HTERT RPE-1 (cell line): ENCODE measurements around the gene STOX2.
"Not testable (repeated sequence)": the region's sequence is repeated elsewhere in the genome, so short reads cannot be mapped to it uniquely, and the experiment has no call there.

ENCODE experiments used
- in situ Hi-C: fragments of 300-500 bp; cut with MboI; formaldehyde crosslinking; loops from 4 replicates; pipeline ENCODE4 v1.14.3; 2020; ENCODE audit warnings: low sequenced_read_pairs

The STOX2 gene

GRCh38 chr4:183934761-183935160 lies 29.7 kb downstream of the STOX2 start:
- in situ Hi-C loops, result no loop called here

DNA sequence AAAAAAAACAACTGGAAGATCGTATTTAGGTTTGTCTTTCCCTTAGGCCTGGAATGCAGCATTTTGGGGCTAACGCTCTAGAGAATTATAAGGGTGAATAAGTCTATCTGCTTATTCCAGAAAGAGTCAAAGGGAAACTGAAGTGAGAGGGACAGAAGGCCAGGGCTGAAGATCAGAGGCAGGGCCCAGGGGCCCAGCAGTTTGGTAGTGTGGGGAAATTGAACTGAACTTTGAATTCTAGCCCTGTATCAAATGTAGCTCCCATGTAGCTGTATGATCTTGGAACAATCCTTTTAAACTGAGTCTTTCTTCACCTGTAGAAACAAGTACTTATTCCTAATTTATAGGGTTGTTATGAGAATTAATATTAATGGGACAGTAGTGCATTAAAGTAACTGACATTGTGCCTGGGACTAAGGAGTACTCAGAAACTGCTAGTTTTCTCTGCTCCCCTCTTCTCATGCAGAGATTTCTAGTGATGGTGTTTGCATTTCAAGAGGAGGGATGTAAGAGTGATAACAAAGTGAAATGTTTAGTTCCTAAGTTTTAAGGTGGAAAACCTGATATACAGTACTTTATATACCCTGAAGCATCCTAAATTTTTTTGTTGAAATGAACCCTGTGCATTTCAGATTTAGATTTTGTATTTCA lies 30.4 kb downstream of the STOX2 start:
- in situ Hi-C loops, result no loop called here

GRCh38 chr4:183936047-183936446 lies 30.9 kb downstream of the STOX2 start:
- in situ Hi-C loops, result no loop called here

DNA sequence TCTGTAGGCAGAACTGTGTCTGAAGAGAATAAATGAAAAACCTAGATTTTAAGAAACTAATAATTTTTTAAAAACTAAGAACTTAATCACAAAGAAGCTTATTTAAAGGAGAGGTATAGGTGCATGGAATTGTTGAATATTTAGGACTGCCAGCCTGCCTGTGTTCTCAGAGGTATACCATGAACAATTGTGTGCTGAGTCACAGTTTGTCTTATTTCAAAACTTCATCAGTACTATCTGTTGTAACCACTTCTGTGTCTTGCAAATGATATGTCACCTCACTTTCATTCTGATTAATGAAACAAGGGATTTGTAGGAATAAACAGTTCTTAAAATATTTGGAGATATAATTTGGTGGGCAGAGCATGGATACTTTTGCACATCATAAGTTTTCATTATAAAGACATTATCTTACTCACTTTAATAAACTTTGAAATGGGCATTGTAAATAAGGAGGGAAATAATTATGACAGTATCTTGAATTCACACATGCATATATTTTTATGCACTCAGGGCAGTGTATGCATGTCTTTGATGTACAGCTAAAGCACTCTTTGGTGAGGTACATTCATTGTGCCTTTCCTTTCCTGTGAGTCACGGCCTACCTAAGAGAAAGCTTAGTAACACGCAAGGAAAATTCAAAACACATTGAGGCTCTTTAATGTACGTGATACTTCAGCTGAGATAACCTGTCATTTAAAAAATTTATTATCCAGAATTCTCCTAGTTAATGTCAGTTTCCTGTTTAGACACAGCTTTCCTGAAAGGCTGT lies 31.7 kb downstream of the STOX2 start:
- in situ Hi-C loops, result no loop called here

- in situ Hi-C loops, result no loop called here
These were observed 35.8 kb downstream of the STOX2 start for GRCh38 chr4:183940864-183941263.

DNA sequence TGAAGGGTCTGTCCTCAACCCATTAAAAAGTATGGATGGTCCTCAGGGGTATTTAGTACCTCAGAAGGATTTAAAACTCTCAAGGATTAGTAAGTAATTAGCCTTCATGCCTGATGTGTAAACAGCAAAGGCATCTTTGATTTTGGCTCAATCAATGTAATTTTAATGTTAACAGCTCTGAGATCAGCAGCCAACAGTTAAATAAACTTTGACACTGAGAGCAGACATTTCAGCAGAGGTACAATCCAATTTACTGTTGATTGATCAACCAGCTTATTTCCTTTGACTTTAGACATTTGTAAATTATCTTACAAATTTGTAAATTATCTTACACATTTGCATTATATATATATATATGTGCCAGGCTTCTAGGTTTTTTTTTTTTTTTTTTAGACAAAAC lies 36.9 kb downstream of the STOX2 start:
- in situ Hi-C loops, result no loop called here

- in situ Hi-C loops, result no loop called here
These were observed 40.6 kb downstream of the STOX2 start for GRCh38 chr4:183945741-183946140.

DNA sequence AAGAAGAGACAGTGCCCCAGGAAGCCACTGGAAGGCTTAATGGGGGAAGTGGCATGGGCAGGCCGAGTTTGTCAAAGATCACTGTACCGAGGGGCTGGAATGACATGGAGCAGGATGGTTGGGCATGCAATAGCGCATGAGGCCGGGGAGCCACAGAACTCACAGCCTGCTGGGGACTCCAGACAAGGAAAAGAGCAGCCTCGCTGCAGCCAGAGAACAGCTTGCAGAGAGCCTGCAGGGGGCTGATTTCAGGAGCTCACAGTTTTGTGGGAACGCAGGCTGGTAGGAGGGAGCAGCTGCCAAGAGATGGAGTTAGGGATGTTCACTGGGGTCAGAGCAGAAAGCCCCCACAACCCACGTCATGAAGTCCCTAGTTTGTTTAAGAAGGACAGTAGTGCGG lies 45.4 kb downstream of the STOX2 start:
- in situ Hi-C loops, result no loop called here

- in situ Hi-C loops, result not testable (repeated sequence)
These were observed 47.5 kb downstream of the STOX2 start for GRCh38 chr4:183952652-183953051.

- in situ Hi-C loops, result no loop called here
These were observed 54.4 kb downstream of the STOX2 start for GRCh38 chr4:183959319-183960045.

DNA sequence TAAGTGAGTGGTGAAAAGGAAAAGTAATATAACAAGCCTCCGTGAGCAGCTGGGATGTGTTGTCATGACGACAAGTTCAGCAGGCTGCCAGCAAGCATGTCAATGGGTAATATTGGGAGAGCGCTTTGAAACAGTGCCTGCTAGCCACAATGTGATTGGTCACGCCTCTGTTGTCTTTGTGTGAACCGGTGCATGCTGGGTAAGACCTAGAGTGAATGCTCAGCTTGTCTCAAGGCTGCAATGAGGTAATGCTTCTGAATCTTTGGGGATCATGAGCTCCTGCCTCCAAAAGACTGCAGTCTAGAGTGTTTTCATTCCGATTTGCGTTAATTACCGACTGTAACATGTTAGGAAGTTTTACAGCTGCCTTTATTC lies 54.9 kb downstream of the STOX2 start:
- in situ Hi-C loops, result no loop called here

- in situ Hi-C loops, result no loop called here
These were observed 55.9 kb downstream of the STOX2 start for GRCh38 chr4:183960962-183961541.

DNA sequence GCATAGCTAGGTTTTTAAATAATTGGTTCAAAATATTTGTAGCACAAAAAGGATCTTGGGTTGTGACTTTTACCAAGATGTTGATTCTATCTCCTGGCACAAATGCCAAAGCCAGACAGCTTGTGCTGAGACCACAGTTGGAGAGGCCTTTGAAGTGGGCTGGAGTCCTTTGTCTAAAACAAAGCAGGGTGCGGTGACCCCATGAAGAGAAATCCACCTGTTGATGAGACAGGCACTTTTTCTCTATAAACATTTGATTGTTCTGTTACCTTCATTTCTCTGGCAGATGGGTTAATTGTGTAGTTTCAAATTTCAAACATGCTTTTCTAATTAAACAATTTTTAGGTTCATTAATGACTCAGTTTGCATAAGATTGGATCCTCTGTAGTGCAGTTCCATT lies 56.7 kb downstream of the STOX2 start:
- in situ Hi-C loops, result no loop called here

GRCh38 chr4:183962419-183962818 lies 57.3 kb downstream of the STOX2 start:
- in situ Hi-C loops, result no loop called here

GRCh38 chr4:183966371-183966770 lies 61.3 kb downstream of the STOX2 start:
- in situ Hi-C loops, result no loop called here

- in situ Hi-C loops, result no loop called here
These were observed 62.2 kb downstream of the STOX2 start for GRCh38 chr4:183967266-183967665.

DNA sequence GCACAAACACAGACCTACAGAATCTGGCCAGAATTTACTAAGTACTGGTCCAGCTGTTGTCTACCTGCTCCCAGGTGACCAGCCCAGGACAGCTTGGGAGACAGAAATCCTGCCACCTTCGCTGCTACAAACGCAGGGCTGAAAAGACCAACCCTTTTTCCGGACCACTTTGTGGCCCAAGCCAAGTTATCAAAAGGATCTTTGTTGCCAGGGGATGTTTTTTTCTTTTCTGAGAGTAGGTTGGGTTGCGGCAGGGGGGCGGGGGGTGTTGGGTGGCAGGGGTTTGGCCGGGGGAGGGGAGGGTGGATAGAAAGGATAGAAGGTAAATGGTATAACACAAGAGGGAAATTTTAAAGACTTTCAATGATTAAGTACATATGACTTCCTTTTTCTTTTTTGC lies 63.4 kb downstream of the STOX2 start:
- in situ Hi-C loops, result no loop called here

GRCh38 chr4:183968931-183969330 lies 63.8 kb downstream of the STOX2 start:
- in situ Hi-C loops, result no loop called here

GRCh38 chr4:183969596-183969995 lies 64.5 kb downstream of the STOX2 start:
- in situ Hi-C loops, result no loop called here

DNA sequence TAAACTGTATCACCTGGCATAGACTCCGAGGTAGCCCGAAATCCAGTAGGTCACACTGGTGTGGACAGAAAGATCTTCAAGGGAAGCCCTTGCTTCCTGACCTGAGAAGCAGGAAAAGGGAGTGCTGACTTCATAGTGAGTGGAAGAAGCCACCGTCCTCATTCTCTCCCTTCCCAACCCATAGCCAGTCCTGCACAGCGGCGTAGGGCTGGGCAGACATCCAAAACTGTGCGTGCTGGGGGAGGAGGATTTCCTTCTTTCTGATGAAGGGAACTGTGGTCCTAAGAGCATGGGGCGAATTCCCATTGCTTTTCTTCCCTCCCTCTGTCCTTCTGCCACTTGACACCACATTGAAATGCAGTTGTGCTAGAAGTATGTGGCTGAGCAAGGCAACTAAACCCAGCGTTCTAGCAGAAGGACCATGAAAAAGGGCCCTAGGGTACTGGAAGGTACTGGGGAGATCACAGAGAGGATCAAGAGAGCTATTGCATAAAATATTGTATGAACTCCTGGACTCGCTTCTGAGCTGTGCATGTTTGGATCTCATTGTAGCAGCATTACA lies 66.9 kb downstream of the STOX2 start:
- in situ Hi-C loops, result no loop called here

- in situ Hi-C loops, result no loop called here
These were observed 72.6 kb downstream of the STOX2 start for GRCh38 chr4:183977707-183978106.
